D721Med (cell line): ENCODE measurements around the gene LRRIQ3.

Experiments
- DNase-seq: peaks from one replicate; pipeline ENCODE4 v3.0.0; 2011; ENCODE audit warnings: low spot score; ENCODE audit not compliant: insufficient read length
- FAIRE-seq: peaks from 2 replicates; lab custom pipeline; 2011; peaks lifted over from hg19 to GRCh38; lab: Jason Lieb, UNC
- CTCF ChIP-seq: IDR thresholded peaks from 2 replicates; pipeline ENCODE4 v1.5.1; 2012; ENCODE audit warnings: mild to moderate bottlenecking, control low read depth; ENCODE audit not compliant: insufficient read depth; ENCODE audit errors: missing control alignments

The LRRIQ3 gene

GRCh38 chr1:74235153-74235552 is 37.2 kb upstream of the LRRIQ3 start, which contains the start of gene TNNI3K:
Gene TNNI3K (plus strand): TSS chr1:74235387. CDS start chr1:74235452, 65 bp downstream.
- no peak for TF ChIP-seq CTCF
- DNase-seq, result no peak
- no peak for FAIRE-seq

GRCh38 chr1:74223453-74223852 is 25.5 kb upstream of the LRRIQ3 start:
- FAIRE-seq (no peak), DNase-seq (no peak)
- no peak for TF ChIP-seq CTCF

GRCh38 chr1:74222701-74223100 is 24.7 kb upstream of the LRRIQ3 start:
- DNase-seq, result no peak
- no peak for FAIRE-seq
- no peak for TF ChIP-seq CTCF

- TF ChIP-seq CTCF, result no peak
- FAIRE-seq (no peak), DNase-seq (no peak)
Measured at GRCh38 chr1:74215229-74215628, 17.3 kb upstream of the LRRIQ3 start.

GRCh38 chr1:74205266-74205665 is 7.3 kb upstream of the LRRIQ3 start:
- DNase-seq (no peak), FAIRE-seq (no peak)
- no peak for TF ChIP-seq CTCF

- FAIRE-seq (no peak), DNase-seq (no peak)
- TF ChIP-seq CTCF, result no peak
Measured at GRCh38 chr1:74199504-74199903, 1.5 kb upstream of the LRRIQ3 start.

- FAIRE-seq (no peak), DNase-seq (no peak)
- TF ChIP-seq CTCF, result no peak
Measured at GRCh38 chr1:74197255-74197654, 721 bp downstream of the LRRIQ3 start.
